ENCODE measurements around the gene ANTXR1. TPM values are rescaled to one million over a fixed set of nuclear protein-coding genes. Genes with fewer than 3 reads are reported as not detected.

Gene ANTXR1
- total RNA-seq, 1 experiment from 2014 or later: 181 TPM

DNA sequence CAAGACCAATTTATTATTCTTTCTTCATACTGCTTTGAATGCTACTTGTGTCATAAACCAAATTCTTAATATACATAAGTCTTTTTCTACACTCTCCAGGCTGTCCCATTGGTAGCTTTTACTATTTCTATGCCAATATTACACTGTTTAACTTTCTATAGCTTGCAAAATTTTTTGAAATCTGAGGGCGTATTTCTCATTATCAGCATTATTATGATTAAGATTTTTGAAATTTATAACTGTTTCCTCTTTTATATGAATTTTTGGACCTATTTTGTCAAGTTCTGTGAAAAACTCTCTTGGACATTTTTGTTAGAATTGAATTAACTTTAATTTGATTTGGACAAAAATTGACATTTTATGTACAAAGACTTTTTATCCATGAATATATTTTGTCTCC is 275.4 kb downstream of the ANTXR1 start:
- ChIA-PET POLR2A (ENCODE audit: low non-redundant PET) (no interaction called here), CTCF (no interaction called here)
- no peak for DNase-seq (ENCODE audit: low spot score)
- intact Hi-C loops (cut with micrococcal nuclease; ENCODE audit: unreplicated experiment): no loop called here
- no TSS peak for BruUV-seq (replicated peaks)
- H3K27ac ChIP-seq (ENCODE audit: low read depth, low read length, poor library complexity, severe bottlenecking): no peak overlapping the region
- no peak overlapping the region for H3K4me3 ChIP-seq (ENCODE audit: low read depth, low read length, poor library complexity, severe bottlenecking)
- TF ChIP-seq, protein P1, sequence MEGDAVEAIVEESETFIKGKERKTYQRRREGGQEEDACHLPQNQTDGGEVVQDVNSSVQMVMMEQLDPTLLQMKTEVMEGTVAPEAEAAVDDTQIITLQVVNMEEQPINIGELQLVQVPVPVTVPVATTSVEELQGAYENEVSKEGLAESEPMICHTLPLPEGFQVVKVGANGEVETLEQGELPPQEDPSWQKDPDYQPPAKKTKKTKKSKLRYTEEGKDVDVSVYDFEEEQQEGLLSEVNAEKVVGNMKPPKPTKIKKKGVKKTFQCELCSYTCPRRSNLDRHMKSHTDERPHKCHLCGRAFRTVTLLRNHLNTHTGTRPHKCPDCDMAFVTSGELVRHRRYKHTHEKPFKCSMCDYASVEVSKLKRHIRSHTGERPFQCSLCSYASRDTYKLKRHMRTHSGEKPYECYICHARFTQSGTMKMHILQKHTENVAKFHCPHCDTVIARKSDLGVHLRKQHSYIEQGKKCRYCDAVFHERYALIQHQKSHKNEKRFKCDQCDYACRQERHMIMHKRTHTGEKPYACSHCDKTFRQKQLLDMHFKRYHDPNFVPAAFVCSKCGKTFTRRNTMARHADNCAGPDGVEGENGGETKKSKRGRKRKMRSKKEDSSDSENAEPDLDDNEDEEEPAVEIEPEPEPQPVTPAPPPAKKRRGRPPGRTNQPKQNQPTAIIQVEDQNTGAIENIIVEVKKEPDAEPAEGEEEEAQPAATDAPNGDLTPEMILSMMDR (conservative IDR thresholded peaks at IDR 0.05; ENCODE audit: low read depth, low read length): no peak
- TF ChIP-seq EZH2 (IDR thresholded peaks at IDR 0.05; ENCODE audit: borderline replicate concordance, low read depth, low read length, poor library complexity, severe bottlenecking): no peak
- H3K27me3 ChIP-seq (replicated peaks; ENCODE audit: insufficient read depth, low read depth, low read length, poor library complexity): no peaks in the 10 kb centered on the region
- no peaks in the 10 kb centered on the region for H3K9me3 ChIP-seq (ENCODE audit: low read depth, low read length, poor library complexity, severe bottlenecking)
- H3K36me3 ChIP-seq (ENCODE audit: insufficient read depth, low read length, poor library complexity, severe bottlenecking): no peaks in the 10 kb centered on the region
- H3K4me1 ChIP-seq (ENCODE audit: insufficient read depth, low read length, poor library complexity, severe bottlenecking): no peaks in the 10 kb centered on the region

DNA sequence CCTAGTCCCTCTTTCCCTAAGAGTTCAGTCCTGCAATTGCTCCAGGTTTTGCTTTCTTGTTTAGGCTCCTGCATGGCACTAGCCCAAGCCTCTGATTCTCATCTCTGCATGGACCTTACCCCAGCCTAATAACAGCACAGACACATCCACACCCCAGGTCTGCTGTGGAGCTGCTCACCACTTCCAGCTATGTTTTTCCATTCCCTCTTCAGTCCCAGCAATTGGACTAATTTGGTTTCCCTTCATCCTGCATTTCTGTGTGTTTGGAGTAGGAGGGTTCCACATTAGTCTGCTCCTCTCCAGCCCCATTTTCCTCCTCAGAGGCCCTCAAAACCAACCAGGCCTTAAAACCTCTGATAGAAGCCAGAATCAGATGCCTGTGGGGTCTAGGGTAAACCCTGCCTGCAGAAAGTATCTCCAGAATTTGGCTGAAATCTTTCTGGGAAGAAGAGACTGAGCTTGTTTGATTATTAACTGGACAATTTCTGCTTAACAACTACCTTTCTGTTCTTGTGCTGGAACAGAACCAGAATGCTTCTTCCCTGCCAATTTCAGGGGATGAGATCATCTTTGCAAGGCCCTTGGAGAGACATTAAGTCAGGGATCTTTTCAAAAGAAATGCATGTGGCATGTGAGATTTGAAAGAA is 278.1 kb downstream of the ANTXR1 start:
- intact Hi-C loops (cut with micrococcal nuclease; ENCODE audit: unreplicated experiment): no loop called here
- BruUV-seq (replicated peaks): no TSS peak
- no peak overlapping the region for H3K27ac ChIP-seq (ENCODE audit: low read depth, low read length, poor library complexity, severe bottlenecking)
- ChIA-PET CTCF (no interaction called here), POLR2A (ENCODE audit: low non-redundant PET) (no interaction called here)
- no peaks in the 10 kb centered on the region for H3K36me3 ChIP-seq (ENCODE audit: insufficient read depth, low read length, poor library complexity, severe bottlenecking)
- DNase-seq (ENCODE audit: low spot score): no peak
- no peak for TF ChIP-seq EZH2 (IDR thresholded peaks at IDR 0.05; ENCODE audit: borderline replicate concordance, low read depth, low read length, poor library complexity, severe bottlenecking)
- TF ChIP-seq, protein P1 (conservative IDR thresholded peaks at IDR 0.05; ENCODE audit: low read depth, low read length): no peak
- no peaks in the 10 kb centered on the region for H3K4me1 ChIP-seq (ENCODE audit: insufficient read depth, low read length, poor library complexity, severe bottlenecking)
- H3K9me3 ChIP-seq (ENCODE audit: low read depth, low read length, poor library complexity, severe bottlenecking): no peaks in the 10 kb centered on the region
- H3K4me3 ChIP-seq (ENCODE audit: low read depth, low read length, poor library complexity, severe bottlenecking): no peak overlapping the region
- H3K27me3 ChIP-seq (replicated peaks; ENCODE audit: insufficient read depth, low read depth, low read length, poor library complexity): no peaks in the 10 kb centered on the region

DNA sequence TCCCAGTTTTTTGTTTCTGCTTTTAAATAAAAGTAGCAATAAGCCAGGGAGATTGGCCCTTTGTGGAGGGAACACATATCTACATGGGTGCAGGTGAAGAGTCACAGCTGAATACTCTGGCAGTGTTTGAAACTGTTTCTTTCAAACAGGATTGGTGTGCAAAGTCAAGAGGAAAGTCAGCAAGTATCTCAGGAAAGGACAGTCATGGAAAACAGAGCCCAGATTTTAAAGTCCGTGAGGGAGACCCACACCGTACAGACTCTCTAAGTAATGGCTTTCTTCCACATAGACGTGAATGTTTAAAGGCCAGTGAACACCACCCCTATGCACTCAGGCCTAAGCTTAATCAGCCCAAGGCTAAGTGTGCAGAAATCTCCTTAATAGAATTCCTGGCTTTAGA is 278.7 kb downstream of the ANTXR1 start:
- BruUV-seq (replicated peaks): no TSS peak
- H3K36me3 ChIP-seq (ENCODE audit: insufficient read depth, low read length, poor library complexity, severe bottlenecking): no peaks in the 10 kb centered on the region
- no peak for TF ChIP-seq EZH2 (IDR thresholded peaks at IDR 0.05; ENCODE audit: borderline replicate concordance, low read depth, low read length, poor library complexity, severe bottlenecking)
- TF ChIP-seq, protein P1 (conservative IDR thresholded peaks at IDR 0.05; ENCODE audit: low read depth, low read length): no peak
- H3K9me3 ChIP-seq (ENCODE audit: low read depth, low read length, poor library complexity, severe bottlenecking): no peaks in the 10 kb centered on the region
- no peak overlapping the region for H3K4me3 ChIP-seq (ENCODE audit: low read depth, low read length, poor library complexity, severe bottlenecking)
- H3K27me3 ChIP-seq (replicated peaks; ENCODE audit: insufficient read depth, low read depth, low read length, poor library complexity): no peaks in the 10 kb centered on the region
- CTCF ChIA-PET: no interaction called here
- no peak overlapping the region for H3K27ac ChIP-seq (ENCODE audit: low read depth, low read length, poor library complexity, severe bottlenecking)
- no peaks in the 10 kb centered on the region for H3K4me1 ChIP-seq (ENCODE audit: insufficient read depth, low read length, poor library complexity, severe bottlenecking)
- intact Hi-C loops (cut with micrococcal nuclease; ENCODE audit: unreplicated experiment): no loop called here
- POLR2A ChIA-PET (ENCODE audit: low non-redundant PET): no interaction called here
- DNase-seq (ENCODE audit: low spot score): no peak

Measured in A673 (cell line).